Measurements from ENCODE around the gene UPF3B. TPM values are rescaled to one million over a fixed set of nuclear protein-coding genes. Genes with fewer than 3 reads are reported as not detected.
"Not testable (repeated sequence)": the region's sequence is repeated elsewhere in the genome, so short reads cannot be mapped to it uniquely, and the experiment has no call there.

UPF3B gene
- total RNA-seq, 2 experiments from 2014 or later, result 16.0 to 16.6 TPM

DNA sequence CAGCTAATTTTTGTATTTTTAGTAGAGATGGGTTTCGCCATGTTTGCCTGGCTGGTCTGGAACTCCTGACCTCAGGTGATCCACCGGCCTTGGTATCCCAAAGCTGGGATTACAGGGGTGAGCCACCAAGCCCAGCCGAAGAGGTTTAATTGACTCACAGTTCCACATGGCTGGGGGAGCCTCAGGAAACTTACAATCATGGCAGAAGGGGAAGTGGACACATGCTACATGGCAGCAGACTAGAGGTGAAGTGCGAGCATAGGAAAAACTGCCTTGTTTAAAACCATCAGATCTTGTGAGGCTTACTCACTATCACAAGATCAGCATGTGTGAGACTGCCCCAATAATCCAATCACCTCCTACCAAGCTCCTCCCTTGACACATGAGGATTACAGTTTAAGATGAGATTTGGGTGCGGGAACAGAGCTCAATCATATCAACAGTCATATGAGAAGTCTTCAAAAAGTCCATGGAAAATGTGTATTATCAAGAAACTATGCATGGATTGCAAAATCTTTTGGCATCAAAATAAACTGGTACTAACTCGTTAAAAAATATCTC lies 35.6 kb downstream of the UPF3B start:
- H3K4me1 Mint-ChIP-seq (ENCODE audit: low read depth), result peaks cover 13% of the 10 kb centered on the region
- POLR2A ChIA-PET, result no interaction called here
- no peaks in the 10 kb centered on the region for H3K9me3 Mint-ChIP-seq
- H3K27ac Mint-ChIP-seq, result no peak overlapping the region
- intact Hi-C loops (cut with micrococcal nuclease), result no loop called here
- CTCF ChIA-PET, result no interaction called here
- ATAC-seq (no peak), DNase-seq (no peak)
- TF ChIP-seq, protein P1, sequence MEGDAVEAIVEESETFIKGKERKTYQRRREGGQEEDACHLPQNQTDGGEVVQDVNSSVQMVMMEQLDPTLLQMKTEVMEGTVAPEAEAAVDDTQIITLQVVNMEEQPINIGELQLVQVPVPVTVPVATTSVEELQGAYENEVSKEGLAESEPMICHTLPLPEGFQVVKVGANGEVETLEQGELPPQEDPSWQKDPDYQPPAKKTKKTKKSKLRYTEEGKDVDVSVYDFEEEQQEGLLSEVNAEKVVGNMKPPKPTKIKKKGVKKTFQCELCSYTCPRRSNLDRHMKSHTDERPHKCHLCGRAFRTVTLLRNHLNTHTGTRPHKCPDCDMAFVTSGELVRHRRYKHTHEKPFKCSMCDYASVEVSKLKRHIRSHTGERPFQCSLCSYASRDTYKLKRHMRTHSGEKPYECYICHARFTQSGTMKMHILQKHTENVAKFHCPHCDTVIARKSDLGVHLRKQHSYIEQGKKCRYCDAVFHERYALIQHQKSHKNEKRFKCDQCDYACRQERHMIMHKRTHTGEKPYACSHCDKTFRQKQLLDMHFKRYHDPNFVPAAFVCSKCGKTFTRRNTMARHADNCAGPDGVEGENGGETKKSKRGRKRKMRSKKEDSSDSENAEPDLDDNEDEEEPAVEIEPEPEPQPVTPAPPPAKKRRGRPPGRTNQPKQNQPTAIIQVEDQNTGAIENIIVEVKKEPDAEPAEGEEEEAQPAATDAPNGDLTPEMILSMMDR (IDR thresholded peaks at IDR 0.05), result no peak
- no peaks in the 10 kb centered on the region for H3K36me3 Mint-ChIP-seq (ENCODE audit: low read depth)
- H3K27me3 Mint-ChIP-seq, result no peaks in the 10 kb centered on the region
- no peak overlapping the region for H3K4me3 Mint-ChIP-seq

DNA sequence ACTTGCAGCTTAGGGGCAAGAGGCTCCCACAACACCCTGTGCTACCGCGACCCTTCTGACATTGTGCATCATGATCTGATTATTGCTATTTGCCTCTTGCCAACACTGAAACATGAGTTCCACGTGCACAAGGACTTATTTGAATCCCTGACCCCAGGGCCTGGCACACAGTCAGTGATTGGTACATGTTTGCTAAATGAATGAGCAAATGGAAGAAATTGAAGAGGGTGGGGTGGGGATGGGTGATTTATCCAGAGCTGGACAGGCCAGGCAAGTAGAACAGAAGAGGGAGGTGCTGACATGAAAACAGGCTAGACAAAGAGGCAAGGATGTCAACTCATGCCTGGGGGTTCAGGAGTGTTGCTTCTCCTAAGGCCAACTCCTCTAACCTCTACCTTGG lies 36.5 kb downstream of the UPF3B start:
- DNase-seq (no peak), ATAC-seq (no peak)
- peaks cover 7% of the 10 kb centered on the region for H3K4me1 Mint-ChIP-seq (ENCODE audit: low read depth)
- no peak overlapping the region for H3K4me3 Mint-ChIP-seq
- CTCF ChIA-PET, result no interaction called here
- intact Hi-C loops (cut with micrococcal nuclease), result no loop called here
- no peaks in the 10 kb centered on the region for H3K27me3 Mint-ChIP-seq
- TF ChIP-seq, protein P1 (IDR thresholded peaks at IDR 0.05), result no peak
- no peaks in the 10 kb centered on the region for H3K36me3 Mint-ChIP-seq (ENCODE audit: low read depth)
- POLR2A ChIA-PET, result no interaction called here
- H3K9me3 Mint-ChIP-seq, result no peaks in the 10 kb centered on the region
- no peak overlapping the region for H3K27ac Mint-ChIP-seq

DNA sequence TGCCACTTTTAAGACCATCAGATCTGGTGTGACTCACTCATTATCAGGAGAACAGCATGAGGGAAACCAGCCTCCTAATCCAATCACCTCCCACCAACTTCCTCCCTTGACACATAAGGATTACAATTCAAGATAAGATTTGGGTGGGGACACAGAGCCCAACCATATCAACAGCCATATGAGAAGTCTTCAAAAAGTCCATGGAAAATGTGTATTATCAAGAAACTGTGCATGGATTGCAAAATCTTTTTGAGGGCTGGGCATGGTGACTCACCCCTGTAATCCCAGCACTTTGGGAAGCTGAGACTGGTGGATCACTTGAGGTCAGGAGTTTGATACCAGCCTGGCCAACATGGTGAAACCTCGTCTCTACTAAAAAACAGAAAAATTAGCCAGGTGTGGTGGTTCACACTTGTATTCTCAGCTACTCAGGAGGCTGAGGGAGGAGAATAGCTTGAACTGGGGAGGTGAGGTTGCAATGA lies 43.5 kb downstream of the UPF3B start:
- H3K9me3 Mint-ChIP-seq, result no peaks in the 10 kb centered on the region
- ChIA-PET CTCF (no interaction called here), POLR2A (no interaction called here)
- H3K4me1 Mint-ChIP-seq (ENCODE audit: low read depth), result no peaks in the 10 kb centered on the region
- H3K27ac Mint-ChIP-seq, result no peak overlapping the region
- no peak for ATAC-seq
- TF ChIP-seq, protein P1 (IDR thresholded peaks at IDR 0.05), result no peak
- peaks cover 2% of the 10 kb centered on the region for H3K36me3 Mint-ChIP-seq (ENCODE audit: low read depth)
- no peak for DNase-seq
- H3K27me3 Mint-ChIP-seq, result no peaks in the 10 kb centered on the region
- intact Hi-C loops (cut with micrococcal nuclease), result no loop called here
- H3K4me3 Mint-ChIP-seq, result no peak overlapping the region

- DNase-seq; H3K4me1 Mint-ChIP-seq (ENCODE audit: low read depth); CTCF ChIA-PET; H3K9me3 Mint-ChIP-seq; H3K4me3 Mint-ChIP-seq; H3K36me3 Mint-ChIP-seq (ENCODE audit: low read depth); intact Hi-C loops (cut with micrococcal nuclease); H3K27ac Mint-ChIP-seq; H3K27me3 Mint-ChIP-seq; ATAC-seq; POLR2A ChIA-PET: not testable (repeated sequence)
Observed at GRCh38 chrX:119808461-119808860, 44.3 kb downstream of the UPF3B start.

- TF ChIP-seq, protein P1 (IDR thresholded peaks at IDR 0.05), result no peak
- Mint-ChIP-seq H3K36me3 (ENCODE audit: low read depth) (peaks cover 2% of the 10 kb centered on the region), H3K27ac (no peak overlapping the region), H3K27me3 (no peaks in the 10 kb centered on the region), H3K9me3 (no peaks in the 10 kb centered on the region), H3K4me3 (no peak overlapping the region), H3K4me1 (ENCODE audit: low read depth) (no peaks in the 10 kb centered on the region)
- DNase-seq (no peak), ATAC-seq (no peak)
- ChIA-PET POLR2A (no interaction called here), CTCF (no interaction called here)
- intact Hi-C loops (cut with micrococcal nuclease), result no loop called here
Observed at GRCh38 chrX:119802546-119802945, 50.2 kb downstream of the UPF3B start.
